Prostate gland (tissue), 2 donors: Measurements from ENCODE around the gene SYT17. TPM values are rescaled to one million over a fixed set of nuclear protein-coding genes. Genes with fewer than 3 reads are reported as not detected.
A peak's percentile ranks its signal among the peaks of the same experiment; 100 is the strongest.

ENCODE experiments used
- DNase-seq: peaks from one replicate; pipeline ENCODE4 v3.0.0-alpha.2; 2019; ENCODE audit warnings: low spot score
- H3K27ac ChIP-seq, 2 donors: fragments of 200-600 bp; sonication (generic); 2 replicates each; pipeline ENCODE4 v1.5.1; 2017 to 2019
- H3K27me3 ChIP-seq: fragments of 200-600 bp; sonication (generic); replicated peaks from 2 replicates; pipeline ENCODE4 v1.5.1; 2019; ENCODE audit not compliant: insufficient read depth
- H3K36me3 ChIP-seq, 2 donors: fragments of 200-600 bp; sonication (generic); 1 replicate in 1 of 2; 2 replicates in 1 of 2; pipeline versions ENCODE4 v1.5.1 to v1.8.1; 2017 to 2019
- H3K4me1 ChIP-seq: fragments of 200-600 bp; sonication (generic); replicated peaks from 2 replicates; pipeline ENCODE4 v1.5.1; 2019
- H3K4me3 ChIP-seq, 2 donors: fragments of 200-600 bp; sonication (generic); 2 replicates each; pipeline ENCODE4 v1.5.1; 2017 to 2019
- H3K9me3 ChIP-seq: fragments of 200-600 bp; sonication (generic); 2 replicates; pipeline ENCODE4 v1.5.1; 2017
- POLR2A ChIP-seq: fragments of 450-650 bp; IDR thresholded peaks from one replicate; pipeline ENCODE4 v1.6.1; 2016; ENCODE audit warnings: antibody characterized with exemption, mild to moderate bottlenecking
- POLR2AphosphoS5 ChIP-seq: sonication (generic); formaldehyde crosslinking; IDR thresholded peaks from one replicate; pipeline ENCODE4 v1.6.1; 2017; ENCODE audit warnings: antibody characterized with exemption
- WGBS: methylation state at CpG from one replicate; pipeline ENCODE4 v1.1.5; 2018; 5-methylcytosine and 5-hydroxymethylcytosine counted together
- intact Hi-C: fragments of 100-400 bp; cut with DNase I; formaldehyde crosslinking; loops from one replicate; pipeline ENCODE4 v1.14.2; 2022
- total RNA-seq, 2 donors: library from RNA; depleted of rRNA; stranded (reverse); fragments of >200 nt; gene quantifications; one replicate each; pipeline ENCODE4 v1.1.0, GENCODE V29; 2016
- TF ChIP-seq, protein P1 (sequence below), 4 experiments: fragments of 200-600 bp in 2 of 4; fragments of 450-650 bp in 2 of 4; sonication (generic) in 2 of 4; IDR thresholded peaks; 1 replicate in 3 of 4; 2 replicates in 1 of 4; pipeline ENCODE4 v1.5.1; 2016 to 2019; ENCODE audit warnings: antibody characterized with exemption in 4 of 4, mild to moderate bottlenecking in 2 of 4, moderate library complexity in 2 of 4

The SYT17 gene, protein sequence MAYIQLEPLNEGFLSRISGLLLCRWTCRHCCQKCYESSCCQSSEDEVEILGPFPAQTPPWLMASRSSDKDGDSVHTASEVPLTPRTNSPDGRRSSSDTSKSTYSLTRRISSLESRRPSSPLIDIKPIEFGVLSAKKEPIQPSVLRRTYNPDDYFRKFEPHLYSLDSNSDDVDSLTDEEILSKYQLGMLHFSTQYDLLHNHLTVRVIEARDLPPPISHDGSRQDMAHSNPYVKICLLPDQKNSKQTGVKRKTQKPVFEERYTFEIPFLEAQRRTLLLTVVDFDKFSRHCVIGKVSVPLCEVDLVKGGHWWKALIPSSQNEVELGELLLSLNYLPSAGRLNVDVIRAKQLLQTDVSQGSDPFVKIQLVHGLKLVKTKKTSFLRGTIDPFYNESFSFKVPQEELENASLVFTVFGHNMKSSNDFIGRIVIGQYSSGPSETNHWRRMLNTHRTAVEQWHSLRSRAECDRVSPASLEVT
- 10 to 100 TPM; 24.3 to 32.4 TPM for total RNA-seq

GRCh38 chr16:19167710-19168370, at the start of gene SYT17:
TSS of gene SYT17 (plus strand) at chr16:19168240. CDS start at chr16:19168647, 407 bp downstream.
- peak; percentile 71 for DNase-seq
- Histone ChIP-seq H3K36me3 (no peaks in the 10 kb centered on the region), H3K27me3 (no peaks in the 10 kb centered on the region), H3K27ac (peak within 1 kb of the TSS; percentile 75 to 87), H3K9me3 (no peaks in the 10 kb centered on the region), H3K4me1 (peaks cover 4% of the 10 kb centered on the region), H3K4me3 (peak within 1 kb of the TSS; percentile 64 to 76)
- intact Hi-C loops: loop anchor here (1.0 to 2.0 kb wide), 2 partner anchors 81 to 207 kb away; no protein-coding TSS in a partner anchor
- under 1% methylated on average over 50 of the region's 63 CpGs for WGBS
- TF ChIP-seq POLR2AphosphoS5 (peak; percentile 23), POLR2A (peak; percentile 25)
- TF ChIP-seq, protein P1, sequence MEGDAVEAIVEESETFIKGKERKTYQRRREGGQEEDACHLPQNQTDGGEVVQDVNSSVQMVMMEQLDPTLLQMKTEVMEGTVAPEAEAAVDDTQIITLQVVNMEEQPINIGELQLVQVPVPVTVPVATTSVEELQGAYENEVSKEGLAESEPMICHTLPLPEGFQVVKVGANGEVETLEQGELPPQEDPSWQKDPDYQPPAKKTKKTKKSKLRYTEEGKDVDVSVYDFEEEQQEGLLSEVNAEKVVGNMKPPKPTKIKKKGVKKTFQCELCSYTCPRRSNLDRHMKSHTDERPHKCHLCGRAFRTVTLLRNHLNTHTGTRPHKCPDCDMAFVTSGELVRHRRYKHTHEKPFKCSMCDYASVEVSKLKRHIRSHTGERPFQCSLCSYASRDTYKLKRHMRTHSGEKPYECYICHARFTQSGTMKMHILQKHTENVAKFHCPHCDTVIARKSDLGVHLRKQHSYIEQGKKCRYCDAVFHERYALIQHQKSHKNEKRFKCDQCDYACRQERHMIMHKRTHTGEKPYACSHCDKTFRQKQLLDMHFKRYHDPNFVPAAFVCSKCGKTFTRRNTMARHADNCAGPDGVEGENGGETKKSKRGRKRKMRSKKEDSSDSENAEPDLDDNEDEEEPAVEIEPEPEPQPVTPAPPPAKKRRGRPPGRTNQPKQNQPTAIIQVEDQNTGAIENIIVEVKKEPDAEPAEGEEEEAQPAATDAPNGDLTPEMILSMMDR (IDR thresholded peaks at IDR 0.05): peak; percentile 83 to 97 (median 93)

GRCh38 chr16:19118938-19119431, 49.1 kb upstream of the SYT17 start:
- TF ChIP-seq POLR2AphosphoS5: peak; percentile 49
- TF ChIP-seq, protein P1 (IDR thresholded peaks at IDR 0.05): no peak
- no peak for TF ChIP-seq POLR2A
- Histone ChIP-seq H3K27me3 (no peaks in the 10 kb centered on the region), H3K36me3 (no peaks in the 10 kb centered on the region), H3K4me1 (peaks cover 8% of the 10 kb centered on the region), H3K9me3 (no peaks in the 10 kb centered on the region), H3K4me3 (peak overlapping the region in 1 of 2 donors; percentile 1), H3K27ac (peak overlapping the region; percentile 28 to 43)
- 25% methylated on average over 6 of the region's 6 CpGs for WGBS
- intact Hi-C loops: no loop called here
- DNase-seq: no peak

DNA sequence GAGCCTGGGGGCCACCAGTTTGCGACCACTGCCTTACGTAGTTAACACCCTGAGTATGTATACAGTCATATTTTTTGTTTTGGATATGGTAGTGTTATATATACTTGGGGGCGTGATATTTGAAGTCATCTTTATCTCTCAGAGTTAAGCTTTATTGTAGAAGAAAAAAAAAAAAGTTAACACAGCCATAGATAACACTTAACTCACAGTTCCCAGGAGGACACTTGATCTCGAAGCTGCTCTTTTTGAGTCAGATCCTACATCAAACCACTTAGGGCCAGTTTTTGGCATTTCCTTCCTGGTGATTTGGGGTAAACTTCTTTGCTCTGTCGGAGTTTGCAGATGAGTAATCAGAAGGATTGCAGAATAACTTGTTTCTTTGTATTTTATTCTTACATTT, 48.5 kb upstream of the SYT17 start:
- TF ChIP-seq, protein P1 (IDR thresholded peaks at IDR 0.05): no peak
- no peak for TF ChIP-seq POLR2A
- TF ChIP-seq POLR2AphosphoS5: no peak

GRCh38 chr16:19123535-19124178, 44.4 kb upstream of the SYT17 start:
- no peaks in the 10 kb centered on the region for H3K27me3 ChIP-seq
- DNase-seq: peak; percentile 77
- intact Hi-C loops: no loop called here
- TF ChIP-seq POLR2AphosphoS5: peak; percentile 89
- no peak for TF ChIP-seq POLR2A
- TF ChIP-seq, protein P1 (IDR thresholded peaks at IDR 0.05): no peak
- H3K9me3 ChIP-seq: no peaks in the 10 kb centered on the region
- H3K4me1 ChIP-seq: no peaks in the 10 kb centered on the region
- H3K4me3 ChIP-seq: no peak overlapping the region
- H3K27ac ChIP-seq: peak overlapping the region; percentile 46 to 63
- H3K36me3 ChIP-seq: no peaks in the 10 kb centered on the region
- 34% methylated on average over 6 of the region's 6 CpGs for WGBS

More for the DNA sequence above, 48.5 kb upstream of the SYT17 start:
- DNase-seq: no peak
- peak overlapping the region; percentile 28 to 43 for H3K27ac ChIP-seq
- H3K36me3 ChIP-seq: no peaks in the 10 kb centered on the region
- intact Hi-C loops: no loop called here
- H3K27me3 ChIP-seq: no peaks in the 10 kb centered on the region
- H3K9me3 ChIP-seq: no peaks in the 10 kb centered on the region
- no peak overlapping the region for H3K4me3 ChIP-seq
- H3K4me1 ChIP-seq: peaks cover 8% of the 10 kb centered on the region
- WGBS: 47% methylated on average over 5 of the region's 5 CpGs
